ENCODE results near the gene ZBTB45.

ZBTB45 gene

GRCh38 chr19:58538257-58539168, 18.9 kb upstream of the ZBTB45 start:
- no peak for DNase-seq (ENCODE audit: low read depth)

GRCh38 chr19:58536852-58537798, 17.5 kb upstream of the ZBTB45 start:
- DNase-seq (ENCODE audit: low read depth): no peak

- no peak for DNase-seq (ENCODE audit: low read depth)
These were observed 16.2 kb upstream of the ZBTB45 start for GRCh38 chr19:58535857-58536256.

- DNase-seq (ENCODE audit: low read depth): no peak
These were observed 11.6 kb upstream of the ZBTB45 start for GRCh38 chr19:58531034-58531840.

- no peak for DNase-seq (ENCODE audit: low read depth)
These were observed 9.8 kb upstream of the ZBTB45 start for GRCh38 chr19:58529405-58529804.

GRCh38 chr19:58522709-58523108, 3.1 kb upstream of the ZBTB45 start:
- DNase-seq (ENCODE audit: low read depth): no peak

- no peak for DNase-seq (ENCODE audit: low read depth)
These were observed 2.0 kb upstream of the ZBTB45 start for GRCh38 chr19:58521651-58522050.

GRCh38 chr19:58520257-58520599, 618 bp upstream of the ZBTB45 start:
- DNase-seq (ENCODE audit: low read depth): no peak

- DNase-seq (ENCODE audit: low read depth): peak; percentile 49
These were observed 589 bp downstream of the ZBTB45 start for GRCh38 chr19:58519087-58519354.

GRCh38 chr19:58518256-58519086, 1.1 kb downstream of the ZBTB45 start:
- no peak for DNase-seq (ENCODE audit: low read depth)

- no peak for DNase-seq (ENCODE audit: low read depth)
These were observed 2.4 kb downstream of the ZBTB45 start for GRCh38 chr19:58516964-58517833.

GRCh38 chr19:58516246-58516836, 3.3 kb downstream of the ZBTB45 start:
- no peak for DNase-seq (ENCODE audit: low read depth)

- no peak for DNase-seq (ENCODE audit: low read depth)
These were observed 4.4 kb downstream of the ZBTB45 start for GRCh38 chr19:58515259-58515658.

- DNase-seq (ENCODE audit: low read depth): no peak
These were observed 5.0 kb downstream of the ZBTB45 start for GRCh38 chr19:58514564-58515022.

- DNase-seq (ENCODE audit: low read depth): peak; percentile 99
These were observed 5.7 kb downstream of the ZBTB45 start for GRCh38 chr19:58513694-58514563.

GRCh38 chr19:58513213-58513693, 6.4 kb downstream of the ZBTB45 start:
- no peak for DNase-seq (ENCODE audit: low read depth)

- no peak for DNase-seq (ENCODE audit: low read depth)
These were observed 8.0 kb downstream of the ZBTB45 start, which contains the start of gene SLC27A5 for GRCh38 chr19:58511353-58512208. Gene SLC27A5, minus strand, starts transcription at chr19:58511992. Its CDS starts 37 bp downstream, at chr19:58511955.
